GM19372 (cell line): ENCODE measurements around the gene SMIM9.
"Not testable (repeated sequence)": the region's sequence is repeated elsewhere in the genome, so short reads cannot be mapped to it uniquely, and the experiment has no call there.

Experiments used
- ATAC-seq: cut with Tn5 transposase; IDR thresholded peaks from one replicate; pipeline ENCODE4 v1.9.1; 2021; ENCODE audit warnings: mild to moderate bottlenecking, low read depth, moderate library complexity; ENCODE audit not compliant: unreplicated experiment

Gene SMIM9

GRCh38 chrX:154834562-154834961 is at the start of gene SMIM9:
TSS of gene SMIM9 (minus strand) at chrX:154834662. CDS start at chrX:154830856, 3,806 bp downstream.
- no peak for ATAC-seq

- not testable (repeated sequence) for ATAC-seq
Measured at GRCh38 chrX:154884069-154884468, 49.6 kb upstream of the SMIM9 start.

- no peak for ATAC-seq
Measured at GRCh38 chrX:154873329-154873728, 38.9 kb upstream of the SMIM9 start.

- ATAC-seq, result not testable (repeated sequence)
Measured at GRCh38 chrX:154868522-154868921, 34.1 kb upstream of the SMIM9 start.

DNA sequence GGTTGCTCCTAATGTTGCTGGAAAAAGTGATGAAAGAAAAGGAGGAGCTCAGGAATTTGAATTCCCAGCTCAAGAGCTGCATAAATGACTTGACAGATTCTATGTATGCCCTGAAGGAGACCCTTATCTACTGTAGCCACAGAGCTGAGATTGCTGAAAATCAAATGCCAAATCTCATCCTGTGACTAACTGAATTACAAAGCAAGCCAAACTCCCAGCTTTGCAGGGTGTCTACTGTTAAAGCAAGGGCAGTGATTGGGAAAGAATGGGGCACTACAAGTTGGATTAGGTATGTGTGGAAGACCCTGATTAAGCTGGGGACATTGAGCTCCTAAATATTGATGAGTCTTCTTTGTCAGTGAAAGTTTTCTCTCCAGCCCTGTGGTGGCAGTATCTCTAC is 20.8 kb upstream of the SMIM9 start:
- no peak for ATAC-seq

GRCh38 chrX:154850957-154851611 is 16.6 kb upstream of the SMIM9 start:
- no peak for ATAC-seq

GRCh38 chrX:154840856-154841255 is 6.4 kb upstream of the SMIM9 start:
- no peak for ATAC-seq

- no peak for ATAC-seq
Measured at GRCh38 chrX:154836163-154836562, 1.7 kb upstream of the SMIM9 start.

GRCh38 chrX:154833746-154834274 is 652 bp downstream of the SMIM9 start:
- ATAC-seq, result no peak

DNA sequence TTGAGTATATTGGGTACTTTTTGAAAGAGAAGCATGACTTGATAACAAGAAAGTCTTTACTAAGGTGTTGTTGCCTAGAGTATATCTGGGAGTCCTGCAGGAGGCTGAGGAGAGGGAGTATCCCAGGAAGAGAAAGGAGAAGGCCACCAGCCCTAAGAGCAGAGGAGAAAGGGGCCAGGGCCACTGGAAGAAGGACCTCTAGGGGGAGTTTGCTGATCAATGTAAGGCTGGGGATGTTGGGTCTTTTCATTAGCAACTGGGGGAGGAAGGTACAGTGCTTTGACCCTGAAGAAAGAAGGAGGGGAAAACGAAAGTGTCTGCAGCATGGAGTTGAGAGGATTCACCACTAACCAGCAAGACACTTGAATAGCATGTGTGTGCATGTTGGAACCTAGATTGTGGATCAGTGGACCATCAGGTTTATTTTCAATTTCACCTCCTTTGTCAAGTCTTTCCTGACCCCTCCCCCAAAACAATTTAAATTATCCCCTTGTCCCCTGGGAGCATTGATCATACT is 4.5 kb downstream of the SMIM9 start:
- ATAC-seq, result no peak

DNA sequence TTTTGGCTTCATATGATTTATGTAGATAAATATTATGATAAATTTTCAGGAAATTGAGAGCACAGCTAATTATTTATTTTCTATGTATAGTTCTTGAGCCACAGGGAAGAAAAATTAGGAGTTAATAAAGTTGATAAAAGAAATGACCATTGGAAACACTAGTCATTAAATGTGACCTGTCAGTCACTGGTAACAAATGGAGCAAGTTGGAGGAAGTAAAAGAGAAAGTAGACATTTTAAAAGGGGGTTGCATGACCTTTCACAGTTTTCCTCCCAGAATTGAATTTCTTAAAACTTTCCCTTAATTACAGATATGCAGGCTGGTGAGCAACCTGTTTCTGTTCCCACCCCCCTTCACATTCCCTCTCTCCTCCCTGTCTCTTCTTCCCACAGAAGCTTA is 5.3 kb downstream of the SMIM9 start:
- ATAC-seq, result no peak

DNA sequence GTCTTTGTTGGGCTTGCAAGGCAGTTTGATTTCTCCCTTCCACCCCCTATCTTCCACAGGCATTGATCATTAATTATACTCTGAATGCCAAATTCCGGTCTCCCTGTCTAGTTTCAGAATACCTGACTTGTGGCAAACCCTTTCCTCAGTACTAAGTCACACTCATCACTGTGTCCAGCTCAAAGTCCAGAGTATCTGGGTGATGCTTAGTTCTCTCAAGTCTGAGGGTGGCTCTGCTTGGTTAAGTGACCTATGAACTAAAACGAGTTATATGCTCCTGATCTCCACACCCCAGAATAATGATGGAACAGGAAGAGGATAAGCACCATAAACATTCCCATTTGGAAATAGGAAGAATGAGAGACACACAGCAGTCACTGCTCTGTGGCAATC is 6.5 kb downstream of the SMIM9 start:
- no peak for ATAC-seq

- peak; percentile 91 for ATAC-seq
Measured at GRCh38 chrX:154827194-154828015, 7.1 kb downstream of the SMIM9 start.

- not testable (repeated sequence) for ATAC-seq
Measured at GRCh38 chrX:154825586-154825985, 8.9 kb downstream of the SMIM9 start.

DNA sequence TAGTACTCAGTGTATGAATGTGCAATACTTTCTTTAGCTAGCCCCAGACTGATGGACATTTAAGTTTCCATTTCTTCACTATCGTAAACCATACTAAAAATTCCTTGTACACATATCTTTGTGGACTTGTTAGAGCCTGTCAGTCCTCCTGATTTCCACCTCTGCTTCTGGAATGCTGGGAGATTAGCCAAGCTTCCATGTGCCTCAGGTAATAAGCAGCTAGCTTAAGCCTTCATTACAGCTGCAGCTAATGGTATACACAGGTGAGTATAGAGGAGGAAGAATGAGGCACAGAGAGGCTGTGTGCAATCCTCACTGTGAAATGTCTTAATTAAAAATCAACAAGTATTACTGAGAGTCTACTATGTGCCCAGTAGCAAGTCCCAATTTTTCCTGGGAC is 9.8 kb downstream of the SMIM9 start:
- no peak for ATAC-seq

GRCh38 chrX:154822029-154822428 is 12.4 kb downstream of the SMIM9 start:
- ATAC-seq, result no peak

DNA sequence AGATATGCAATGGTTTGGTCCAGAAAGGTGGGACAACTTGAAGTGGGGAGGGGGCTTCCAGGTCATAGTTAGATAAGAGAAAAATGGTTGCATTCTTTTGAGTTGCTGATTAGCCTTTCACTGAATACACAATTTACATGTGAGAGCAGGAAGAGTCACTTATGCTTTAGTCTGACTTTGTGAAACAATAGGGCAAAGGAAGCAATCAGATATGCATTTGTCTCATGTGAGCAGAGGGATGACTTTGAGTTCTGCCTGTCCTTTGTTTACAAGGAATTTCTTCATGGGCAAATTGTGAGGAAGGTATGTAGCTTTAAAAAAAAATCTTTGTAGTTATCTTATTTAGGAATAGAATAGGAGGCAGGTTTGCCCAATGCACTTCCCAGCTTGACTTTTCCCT is 12.9 kb downstream of the SMIM9 start:
- ATAC-seq, result no peak

- ATAC-seq, result no peak
Measured at GRCh38 chrX:154819771-154820341, 14.6 kb downstream of the SMIM9 start.

DNA sequence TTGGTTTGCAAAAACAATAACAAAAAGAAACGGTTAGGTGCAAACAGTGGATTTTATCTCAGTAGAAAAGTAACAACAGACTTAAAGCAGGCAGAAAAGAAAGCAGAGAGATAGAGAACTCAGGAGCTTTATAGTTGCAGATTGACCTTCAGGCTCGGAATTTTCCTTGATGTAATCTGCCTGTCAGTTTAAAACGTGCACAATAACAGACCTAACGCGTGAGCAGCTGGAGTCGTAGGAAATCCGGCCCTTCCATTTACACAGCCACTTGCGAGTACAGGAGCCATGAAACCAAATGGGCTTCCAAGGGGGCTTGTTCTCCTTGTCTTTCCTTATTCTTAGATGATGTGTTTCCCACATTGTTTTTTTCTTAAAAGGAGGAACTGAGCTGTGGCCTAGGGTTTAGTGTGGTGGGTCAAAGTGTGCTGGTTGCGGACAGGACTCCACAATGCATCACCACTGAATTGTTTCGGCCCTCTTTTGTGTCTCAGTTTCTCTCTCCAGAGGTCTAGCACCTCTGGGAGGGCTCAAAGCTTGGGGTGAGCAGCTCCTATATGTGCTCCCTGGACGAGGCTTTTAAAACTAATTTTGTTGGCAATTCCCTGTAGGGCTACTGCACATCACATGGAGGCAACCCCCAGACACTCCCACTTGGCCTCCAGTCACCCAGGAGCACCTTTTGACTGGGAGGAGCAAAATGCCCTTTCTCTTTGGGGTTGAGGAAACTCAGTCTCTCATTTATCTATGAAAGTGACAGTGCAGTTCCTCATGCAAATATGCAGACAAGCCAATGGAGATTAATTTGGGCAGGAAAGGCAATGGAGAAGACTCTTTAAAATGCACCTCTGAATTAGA is 15.3 kb downstream of the SMIM9 start:
- no peak for ATAC-seq

DNA sequence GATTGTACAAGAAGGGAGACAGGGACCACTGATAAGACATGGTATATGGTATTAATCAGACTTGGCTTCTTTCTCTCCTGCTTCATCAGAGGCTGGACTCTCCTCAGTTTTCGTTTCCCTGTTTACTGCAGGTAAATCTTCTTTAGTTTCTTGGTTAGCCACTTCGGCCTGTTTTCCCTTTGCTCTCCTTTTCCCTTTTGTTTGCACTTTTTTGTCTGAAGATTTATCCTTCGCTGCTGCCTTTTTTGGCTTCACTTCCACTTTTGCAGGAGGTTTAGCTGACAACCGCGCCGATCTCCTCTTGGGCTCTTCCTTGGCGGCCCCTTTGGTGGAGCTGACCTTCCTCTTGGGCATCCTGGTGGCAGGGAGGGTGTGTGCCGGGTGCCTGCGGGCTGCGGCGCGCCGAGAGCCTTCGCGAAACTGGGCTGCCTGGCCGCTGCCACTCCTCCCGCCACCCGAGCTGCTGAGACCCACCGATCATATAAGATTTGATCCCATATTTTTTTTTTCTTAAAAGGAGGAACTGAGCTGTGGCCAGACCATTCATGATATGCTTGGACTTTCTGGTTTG is 17.3 kb downstream of the SMIM9 start:
- not testable (repeated sequence) for ATAC-seq
